LNCaP clone FGC (cell line): ENCODE results near the gene ONECUT3.

ENCODE experiments used
- DNase-seq: peaks from one replicate; pipeline ENCODE4 v3.0.0-alpha.2; 2011; ENCODE audit warnings: low read depth
- H3K4me3 ChIP-seq: 2 replicates; pipeline ENCODE4 v1.5.1; 2011; ENCODE audit warnings: mild to moderate bottlenecking, low read depth, low read length, control low read depth
- TF ChIP-seq, protein P1 (sequence below): IDR thresholded peaks from 2 replicates; pipeline ENCODE4 v1.5.1; 2012; ENCODE audit warnings: mild to moderate bottlenecking; ENCODE audit not compliant: control insufficient read depth, insufficient read depth; ENCODE audit errors: extremely low read depth

ONECUT3 gene

DNA sequence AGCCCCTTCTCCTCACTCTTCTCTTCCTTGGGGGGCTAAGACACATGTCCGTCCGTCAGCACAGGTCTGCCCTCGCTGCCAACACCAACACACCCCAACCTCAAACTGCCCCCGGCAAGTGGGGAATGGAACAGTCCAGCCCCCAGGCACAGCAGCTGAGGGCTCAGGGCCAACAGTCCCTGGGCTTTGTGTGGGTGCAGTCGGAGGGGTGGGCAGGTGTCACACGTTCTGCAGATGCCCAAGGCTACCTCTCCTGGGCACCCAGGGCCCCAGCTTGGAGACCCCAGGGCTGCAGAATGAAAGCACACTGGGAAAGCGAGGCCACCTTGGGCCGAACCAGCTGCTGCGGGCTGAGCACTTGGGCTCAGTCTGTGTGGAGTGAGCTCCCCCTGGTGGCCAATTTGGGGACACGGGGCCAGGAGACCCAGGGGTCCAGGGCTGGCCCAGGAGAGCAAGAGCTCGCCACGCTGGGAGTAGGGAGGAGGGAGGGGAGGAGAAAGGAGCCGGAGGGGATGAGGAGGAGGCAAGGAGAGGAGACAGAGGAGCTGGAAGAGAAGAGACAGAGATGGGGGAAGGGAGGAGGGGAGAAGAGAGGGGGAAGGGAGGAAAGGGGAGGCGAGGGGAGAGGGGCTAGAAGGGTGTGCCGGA, 72.7 kb downstream of the ONECUT3 start:
- DNase-seq, result peak; percentile 19
- no peak overlapping the region for H3K4me3 ChIP-seq
- TF ChIP-seq, protein P1, sequence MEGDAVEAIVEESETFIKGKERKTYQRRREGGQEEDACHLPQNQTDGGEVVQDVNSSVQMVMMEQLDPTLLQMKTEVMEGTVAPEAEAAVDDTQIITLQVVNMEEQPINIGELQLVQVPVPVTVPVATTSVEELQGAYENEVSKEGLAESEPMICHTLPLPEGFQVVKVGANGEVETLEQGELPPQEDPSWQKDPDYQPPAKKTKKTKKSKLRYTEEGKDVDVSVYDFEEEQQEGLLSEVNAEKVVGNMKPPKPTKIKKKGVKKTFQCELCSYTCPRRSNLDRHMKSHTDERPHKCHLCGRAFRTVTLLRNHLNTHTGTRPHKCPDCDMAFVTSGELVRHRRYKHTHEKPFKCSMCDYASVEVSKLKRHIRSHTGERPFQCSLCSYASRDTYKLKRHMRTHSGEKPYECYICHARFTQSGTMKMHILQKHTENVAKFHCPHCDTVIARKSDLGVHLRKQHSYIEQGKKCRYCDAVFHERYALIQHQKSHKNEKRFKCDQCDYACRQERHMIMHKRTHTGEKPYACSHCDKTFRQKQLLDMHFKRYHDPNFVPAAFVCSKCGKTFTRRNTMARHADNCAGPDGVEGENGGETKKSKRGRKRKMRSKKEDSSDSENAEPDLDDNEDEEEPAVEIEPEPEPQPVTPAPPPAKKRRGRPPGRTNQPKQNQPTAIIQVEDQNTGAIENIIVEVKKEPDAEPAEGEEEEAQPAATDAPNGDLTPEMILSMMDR, result peak; percentile 94

DNA sequence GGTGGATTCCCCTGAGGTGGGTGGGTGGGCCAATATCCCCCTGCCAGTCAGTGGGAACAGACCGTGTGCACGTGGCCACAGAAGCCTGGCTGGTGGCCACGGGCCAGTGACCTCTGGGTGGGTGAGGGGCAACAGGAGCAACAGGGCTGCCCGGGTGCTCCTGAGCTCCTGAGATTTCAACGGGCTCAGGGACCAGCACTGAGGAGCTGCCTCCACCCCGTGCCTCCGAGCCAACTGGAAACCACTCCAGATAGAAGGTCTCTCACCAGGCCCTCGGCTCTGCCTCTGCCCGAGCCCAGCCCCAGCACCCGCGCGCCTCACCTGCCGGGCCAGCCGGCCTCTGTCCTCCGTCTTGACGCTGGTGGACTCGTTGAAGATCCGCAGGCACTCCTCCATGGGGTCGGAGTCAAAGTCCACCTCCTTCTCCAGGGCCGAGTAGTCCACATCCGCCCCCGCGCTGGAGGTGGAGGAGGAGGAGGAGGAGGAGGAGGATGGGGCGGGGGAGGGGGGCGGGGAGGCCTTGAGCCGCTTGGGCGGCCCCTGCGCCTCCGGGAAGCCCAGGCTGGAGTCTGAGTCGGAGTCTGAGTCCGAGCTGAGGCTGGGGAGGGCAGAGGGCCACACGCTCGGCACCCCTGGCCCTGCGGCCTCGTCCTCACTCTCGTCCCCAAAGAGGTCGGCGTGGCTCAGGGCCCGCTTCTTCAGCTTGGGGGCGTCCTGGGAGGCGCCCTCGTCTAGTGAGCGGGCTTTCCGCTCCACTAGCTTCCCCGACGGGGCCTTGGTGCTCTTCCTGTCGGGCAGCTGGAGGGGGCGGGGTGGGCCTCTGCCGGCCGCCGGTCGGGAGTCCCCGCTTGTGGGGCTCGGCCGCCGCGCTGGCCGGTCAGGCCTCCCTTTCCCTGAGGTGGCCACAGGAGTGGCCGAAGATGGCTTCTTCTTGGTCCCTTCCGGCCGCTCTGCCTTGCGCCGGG, 73.5 kb downstream of the ONECUT3 start:
- TF ChIP-seq, protein P1, result no peak
- DNase-seq, result no peak
- no peak overlapping the region for H3K4me3 ChIP-seq

DNA sequence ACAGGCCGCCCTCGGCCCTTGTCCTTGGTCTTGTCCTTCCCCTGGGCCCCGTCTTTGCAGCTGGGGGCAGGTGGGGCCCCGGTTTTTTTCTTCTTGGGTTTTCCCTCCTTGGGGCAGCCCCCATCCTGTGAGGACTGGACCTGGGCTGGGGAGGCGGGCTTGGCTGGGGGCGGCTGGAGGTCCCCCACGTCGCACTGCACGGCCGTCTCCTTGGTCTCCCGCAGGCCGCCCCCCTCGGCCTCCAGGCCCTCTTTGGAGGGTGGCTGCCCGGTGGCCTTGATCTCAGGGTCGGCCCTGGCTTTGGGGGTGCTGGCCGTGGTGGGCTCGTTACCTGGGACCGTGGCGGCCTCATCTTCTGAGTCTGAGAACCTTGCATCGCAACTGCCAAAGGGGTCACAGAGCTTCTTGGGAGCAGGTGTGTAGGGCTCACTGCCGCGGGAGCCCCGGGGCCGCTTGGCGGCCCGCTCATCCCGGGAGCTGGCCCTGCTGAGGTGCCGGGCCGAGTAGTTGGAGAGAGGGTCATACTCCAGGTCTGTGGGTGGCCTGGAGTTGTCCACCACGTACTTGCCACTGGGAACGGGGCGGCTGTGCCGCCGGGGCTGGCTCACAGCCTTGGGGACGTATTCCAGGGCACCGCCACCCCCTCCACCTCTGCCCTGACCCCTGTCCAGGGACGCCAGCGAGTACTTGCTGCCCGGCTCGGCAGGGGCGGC, 74.4 kb downstream of the ONECUT3 start:
- DNase-seq, result no peak
- H3K4me3 ChIP-seq, result no peak overlapping the region
- TF ChIP-seq, protein P1, result no peak

DNA sequence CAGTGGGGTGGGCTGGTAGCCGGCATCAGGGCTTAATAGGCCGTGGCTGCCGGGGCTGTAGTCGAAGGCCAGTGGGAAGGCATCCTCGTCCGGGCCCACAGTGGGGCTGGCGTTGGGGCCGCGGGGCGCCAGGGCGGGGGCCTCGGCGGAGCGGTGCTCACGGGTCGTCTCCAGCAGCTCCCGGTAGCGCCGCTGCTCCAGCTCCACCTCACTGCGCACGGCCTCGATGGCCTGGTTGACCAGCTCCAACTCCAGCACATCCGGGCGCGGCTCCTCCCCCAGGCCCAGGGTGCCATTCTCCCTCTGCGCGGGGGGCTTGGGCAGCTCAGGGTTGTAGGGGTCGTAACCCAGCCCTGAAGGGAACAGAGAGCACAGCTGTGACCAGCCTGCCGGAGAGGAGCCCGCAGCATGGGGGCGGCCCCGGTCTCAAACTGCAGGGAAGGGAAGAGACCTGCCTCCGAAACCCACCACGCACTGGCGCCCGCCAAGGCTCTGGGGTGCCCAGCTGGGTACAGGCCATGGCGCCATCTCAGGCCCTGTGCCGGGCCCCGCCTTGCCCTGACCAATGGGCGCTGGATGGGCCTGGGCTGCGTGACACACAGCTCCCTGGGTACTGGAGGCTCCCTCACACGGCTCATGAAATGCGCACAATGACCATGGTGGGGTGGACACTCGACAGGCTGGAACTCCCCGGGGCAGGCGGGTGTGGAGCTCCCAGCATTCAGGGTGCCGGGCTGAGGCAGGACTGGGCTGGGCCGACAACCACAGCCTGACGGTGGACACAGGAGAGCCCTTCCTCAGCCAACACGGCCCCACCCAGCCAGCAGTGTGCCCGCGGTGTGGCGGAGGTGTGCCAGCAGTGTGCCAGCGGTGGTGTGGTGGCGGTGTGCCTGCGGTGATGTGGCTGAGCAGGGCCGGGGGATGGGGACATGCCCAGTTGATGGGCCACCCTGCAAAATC, 75.3 kb downstream of the ONECUT3 start:
- H3K4me3 ChIP-seq, result no peak overlapping the region
- no peak for DNase-seq
- TF ChIP-seq, protein P1, result no peak

DNA sequence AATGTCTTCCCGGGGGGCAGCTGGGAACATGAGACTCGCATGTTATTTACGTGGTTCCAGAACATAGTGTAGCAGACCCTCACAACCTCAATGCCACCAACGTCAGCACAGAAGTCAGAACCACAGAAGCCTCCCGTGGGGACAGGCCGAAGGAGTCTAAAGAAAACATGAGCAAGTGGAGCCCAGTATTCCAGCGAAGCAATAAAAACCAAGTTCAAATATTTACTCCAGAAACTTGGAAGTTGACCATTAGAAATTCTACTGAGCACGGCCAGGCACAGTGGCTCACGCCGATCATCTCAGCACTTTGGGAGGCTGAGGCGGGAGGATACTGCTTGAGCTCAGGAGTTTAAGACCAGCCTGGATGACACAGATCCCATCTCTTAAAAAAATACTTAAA, 76.7 kb downstream of the ONECUT3 start:
- TF ChIP-seq, protein P1, result no peak
- no peak overlapping the region for H3K4me3 ChIP-seq
- peak; percentile 80 for DNase-seq

DNA sequence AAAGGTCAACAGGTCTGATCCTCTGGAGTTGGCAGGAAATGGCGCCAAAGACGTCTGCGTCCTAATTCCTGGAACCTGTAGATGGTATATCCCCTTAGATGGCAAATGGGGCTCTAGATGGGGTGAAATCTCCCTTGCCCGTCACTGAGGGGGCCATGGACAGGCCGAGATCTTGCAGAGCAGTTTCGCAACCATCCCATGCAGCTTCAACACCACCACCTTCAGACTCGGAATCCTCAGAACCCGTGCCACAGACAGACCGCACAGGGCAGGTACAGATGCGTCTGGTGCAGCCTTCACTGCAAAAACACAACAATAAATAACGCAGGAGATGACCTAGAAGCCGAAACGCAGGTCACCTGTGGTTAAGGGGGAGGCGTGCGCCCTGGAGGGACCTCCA, 77.3 kb downstream of the ONECUT3 start:
- H3K4me3 ChIP-seq, result no peak overlapping the region
- TF ChIP-seq, protein P1, result no peak
- no peak for DNase-seq
